ENCODE data around the gene DERL3.

DNA sequence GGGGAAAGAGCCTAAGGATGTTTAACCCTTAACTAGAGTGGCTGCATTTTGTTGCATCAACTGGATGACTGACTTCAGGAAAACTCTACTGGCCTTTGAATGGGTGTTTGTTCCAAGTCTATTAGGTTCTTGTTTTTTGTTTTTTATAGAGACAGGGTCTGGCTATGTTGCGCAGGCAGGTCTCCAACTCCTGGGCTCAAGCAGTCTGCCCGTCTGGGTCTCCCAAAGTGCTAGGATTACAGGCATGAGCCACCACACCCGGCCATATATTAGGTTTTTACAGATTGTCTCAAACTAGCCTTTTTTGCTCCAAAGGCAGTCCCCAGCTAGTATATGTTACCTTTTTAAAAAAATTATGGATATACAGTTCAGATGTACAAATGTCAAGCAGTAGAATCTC, 50.9 kb downstream of the DERL3 start:
- TF ChIP-seq, protein P1, sequence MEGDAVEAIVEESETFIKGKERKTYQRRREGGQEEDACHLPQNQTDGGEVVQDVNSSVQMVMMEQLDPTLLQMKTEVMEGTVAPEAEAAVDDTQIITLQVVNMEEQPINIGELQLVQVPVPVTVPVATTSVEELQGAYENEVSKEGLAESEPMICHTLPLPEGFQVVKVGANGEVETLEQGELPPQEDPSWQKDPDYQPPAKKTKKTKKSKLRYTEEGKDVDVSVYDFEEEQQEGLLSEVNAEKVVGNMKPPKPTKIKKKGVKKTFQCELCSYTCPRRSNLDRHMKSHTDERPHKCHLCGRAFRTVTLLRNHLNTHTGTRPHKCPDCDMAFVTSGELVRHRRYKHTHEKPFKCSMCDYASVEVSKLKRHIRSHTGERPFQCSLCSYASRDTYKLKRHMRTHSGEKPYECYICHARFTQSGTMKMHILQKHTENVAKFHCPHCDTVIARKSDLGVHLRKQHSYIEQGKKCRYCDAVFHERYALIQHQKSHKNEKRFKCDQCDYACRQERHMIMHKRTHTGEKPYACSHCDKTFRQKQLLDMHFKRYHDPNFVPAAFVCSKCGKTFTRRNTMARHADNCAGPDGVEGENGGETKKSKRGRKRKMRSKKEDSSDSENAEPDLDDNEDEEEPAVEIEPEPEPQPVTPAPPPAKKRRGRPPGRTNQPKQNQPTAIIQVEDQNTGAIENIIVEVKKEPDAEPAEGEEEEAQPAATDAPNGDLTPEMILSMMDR (conservative IDR thresholded peaks at IDR 0.05; ENCODE audit: low read depth, low read length) = no peak
- no peak for TF ChIP-seq EZH2 (IDR thresholded peaks at IDR 0.05; ENCODE audit: borderline replicate concordance, low read depth, low read length, poor library complexity, severe bottlenecking)

Measured in A673 (cell line).